Measurements from ENCODE around the gene RPS27L.

GRCh38 chr15:63200464-63201249 lies 43.4 kb upstream of the RPS27L start:
- no peak for TF ChIP-seq MYC (IDR thresholded peaks at IDR 0.05; ENCODE audit: borderline replicate concordance, low read length)
- TF ChIP-seq CTCF (IDR thresholded peaks at IDR 0.05) = no peak
- TF ChIP-seq NR3C1 (IDR thresholded peaks at IDR 0.05) = no peak
- no peak for TF ChIP-seq SMC3 (IDR thresholded peaks at IDR 0.05)
- no peak for TF ChIP-seq ESRRA (IDR thresholded peaks at IDR 0.05; ENCODE audit: borderline replicate concordance, low read length)
- TF ChIP-seq EP300 (IDR thresholded peaks at IDR 0.05) = no peak
- no peak for TF ChIP-seq MAX (IDR thresholded peaks at IDR 0.05)
- no peak for TF ChIP-seq POLR2A (IDR thresholded peaks at IDR 0.05; ENCODE audit: low read length)
- TF ChIP-seq ZFP36 (IDR thresholded peaks at IDR 0.05; ENCODE audit: borderline replicate concordance, partially characterized antibody) = no peak
- TF ChIP-seq CBX8 (IDR thresholded peaks at IDR 0.05) = no peak
- TF ChIP-seq CHD4 (IDR thresholded peaks at IDR 0.05; ENCODE audit: borderline replicate concordance) = no peak
